C4-2B (cell line): ENCODE measurements around the gene GRID1.

Source experiments
- H3K27ac ChIP-seq: fragments of 450-650 bp; 2 replicates; pipeline ENCODE4 v1.5.1; 2017
- ZFX ChIP-seq: fragments of 450-650 bp; IDR thresholded peaks from 2 replicates; pipeline ENCODE4 v1.6.1; 2017
- TF ChIP-seq, protein P1 (sequence below): fragments of 450-650 bp; conservative IDR thresholded peaks from 2 replicates; pipeline ENCODE4 v1.5.1; 2017; ENCODE audit warnings: mild to moderate bottlenecking

GRID1 gene

DNA sequence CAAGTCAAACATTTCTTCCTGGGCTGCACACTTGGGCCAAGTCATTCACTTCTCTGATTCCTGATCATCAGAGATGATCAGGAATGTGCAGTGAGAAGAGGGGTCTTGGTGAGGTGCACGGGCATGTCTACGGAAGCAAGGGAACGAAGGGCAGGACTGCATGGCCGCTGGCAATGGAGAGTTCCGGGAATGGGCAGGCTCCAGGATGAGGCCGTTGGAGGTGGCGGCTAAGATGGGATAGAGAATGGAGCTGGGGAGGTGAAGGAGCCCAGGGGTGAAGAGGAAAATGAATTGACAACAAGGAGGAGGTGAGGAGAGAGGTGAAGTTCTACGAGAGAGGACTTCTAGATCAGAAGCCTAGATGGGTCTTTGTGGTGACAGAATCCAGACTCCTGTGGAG, 260.0 kb downstream of the GRID1 start:
- TF ChIP-seq, protein P1, sequence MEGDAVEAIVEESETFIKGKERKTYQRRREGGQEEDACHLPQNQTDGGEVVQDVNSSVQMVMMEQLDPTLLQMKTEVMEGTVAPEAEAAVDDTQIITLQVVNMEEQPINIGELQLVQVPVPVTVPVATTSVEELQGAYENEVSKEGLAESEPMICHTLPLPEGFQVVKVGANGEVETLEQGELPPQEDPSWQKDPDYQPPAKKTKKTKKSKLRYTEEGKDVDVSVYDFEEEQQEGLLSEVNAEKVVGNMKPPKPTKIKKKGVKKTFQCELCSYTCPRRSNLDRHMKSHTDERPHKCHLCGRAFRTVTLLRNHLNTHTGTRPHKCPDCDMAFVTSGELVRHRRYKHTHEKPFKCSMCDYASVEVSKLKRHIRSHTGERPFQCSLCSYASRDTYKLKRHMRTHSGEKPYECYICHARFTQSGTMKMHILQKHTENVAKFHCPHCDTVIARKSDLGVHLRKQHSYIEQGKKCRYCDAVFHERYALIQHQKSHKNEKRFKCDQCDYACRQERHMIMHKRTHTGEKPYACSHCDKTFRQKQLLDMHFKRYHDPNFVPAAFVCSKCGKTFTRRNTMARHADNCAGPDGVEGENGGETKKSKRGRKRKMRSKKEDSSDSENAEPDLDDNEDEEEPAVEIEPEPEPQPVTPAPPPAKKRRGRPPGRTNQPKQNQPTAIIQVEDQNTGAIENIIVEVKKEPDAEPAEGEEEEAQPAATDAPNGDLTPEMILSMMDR: no peak
- TF ChIP-seq ZFX: no peak
- H3K27ac ChIP-seq: no peak overlapping the region

DNA sequence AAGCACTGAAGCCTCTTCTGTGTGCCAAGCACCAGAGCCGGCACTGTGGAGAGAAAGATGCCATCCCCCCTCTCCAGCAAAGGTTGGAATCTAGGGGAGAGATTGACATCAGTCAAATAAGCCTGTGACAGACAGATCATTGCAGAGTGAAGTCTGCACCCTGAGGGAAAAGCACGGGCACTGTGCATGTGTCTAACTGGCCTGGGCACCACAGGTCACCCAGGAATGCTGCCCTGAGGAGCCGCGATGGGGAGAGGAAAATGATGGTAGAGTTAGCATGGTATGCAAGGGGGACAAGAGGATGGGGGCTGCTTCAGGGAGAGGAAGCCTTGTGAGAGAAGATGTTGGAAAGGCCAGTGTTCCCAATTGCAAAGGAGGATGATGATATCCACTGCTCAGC, 261.0 kb downstream of the GRID1 start:
- TF ChIP-seq, protein P1: no peak
- TF ChIP-seq ZFX: no peak
- H3K27ac ChIP-seq: no peak overlapping the region

DNA sequence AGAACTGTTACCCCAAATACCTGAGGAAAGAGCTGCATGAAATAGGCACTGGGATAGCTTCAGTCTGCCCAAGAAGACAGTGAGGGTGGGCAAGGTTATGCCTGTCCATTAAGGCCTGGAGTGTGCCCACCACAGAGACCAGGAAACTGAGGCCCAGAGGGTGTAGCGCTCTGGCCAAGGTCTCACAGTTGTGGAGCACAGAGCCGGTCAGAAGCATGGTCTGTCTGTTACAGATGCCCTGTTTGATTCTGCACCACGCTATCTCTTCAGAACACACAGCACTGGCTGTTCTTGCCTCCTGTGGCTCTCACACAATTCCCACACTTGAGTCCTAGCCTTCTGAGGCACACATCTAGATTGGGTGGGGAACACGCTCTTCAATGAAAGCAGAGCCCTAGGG, 261.4 kb downstream of the GRID1 start:
- no peak overlapping the region for H3K27ac ChIP-seq
- no peak for TF ChIP-seq ZFX
- TF ChIP-seq, protein P1: no peak

DNA sequence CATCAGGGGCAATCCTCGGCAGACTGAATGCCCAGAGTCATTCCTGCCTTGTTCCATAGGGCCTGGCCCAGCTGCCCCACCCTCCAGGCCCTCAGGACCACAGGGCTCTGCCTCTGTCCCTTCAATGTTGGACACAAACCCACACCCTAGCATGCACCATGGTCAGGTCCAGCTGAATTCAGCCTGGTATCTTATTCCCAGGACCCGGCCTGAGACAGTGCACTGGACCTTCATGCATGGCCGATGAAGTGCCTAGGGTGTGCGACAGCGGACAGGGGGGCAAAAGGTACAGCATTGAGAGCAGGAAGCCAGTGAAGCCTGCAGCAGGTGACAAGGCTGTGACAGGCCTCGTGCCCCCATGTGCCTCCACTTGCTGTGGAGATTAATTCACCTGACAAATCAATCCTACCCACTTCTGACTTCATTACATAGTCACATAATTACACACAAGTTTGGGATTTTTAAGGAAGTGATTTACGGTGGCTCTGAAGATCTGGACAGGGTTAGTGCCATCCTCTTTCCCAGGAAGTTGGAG, 261.9 kb downstream of the GRID1 start:
- no peak for TF ChIP-seq ZFX
- TF ChIP-seq, protein P1: no peak
- H3K27ac ChIP-seq: no peak overlapping the region

DNA sequence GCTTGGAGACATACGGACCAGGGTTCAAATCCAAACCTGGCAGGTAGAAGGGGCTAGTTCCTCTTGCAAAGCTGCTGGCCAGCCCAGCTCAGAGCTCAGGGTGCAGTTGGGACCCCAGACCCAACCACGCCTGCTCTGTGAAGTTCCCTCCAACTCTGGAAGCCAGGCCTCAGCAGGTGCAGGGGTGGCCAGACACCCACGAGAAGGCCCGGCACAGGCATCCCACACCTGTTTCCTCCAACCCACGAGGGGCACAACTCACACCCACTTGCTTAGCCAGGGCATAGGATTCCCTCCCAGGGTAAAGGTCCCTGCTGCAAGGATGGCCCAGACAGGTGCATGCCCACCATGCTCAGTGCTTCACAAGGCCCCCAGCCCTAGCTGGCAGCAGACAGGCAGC, 262.4 kb downstream of the GRID1 start:
- H3K27ac ChIP-seq: no peak overlapping the region
- no peak for TF ChIP-seq ZFX
- TF ChIP-seq, protein P1: no peak

DNA sequence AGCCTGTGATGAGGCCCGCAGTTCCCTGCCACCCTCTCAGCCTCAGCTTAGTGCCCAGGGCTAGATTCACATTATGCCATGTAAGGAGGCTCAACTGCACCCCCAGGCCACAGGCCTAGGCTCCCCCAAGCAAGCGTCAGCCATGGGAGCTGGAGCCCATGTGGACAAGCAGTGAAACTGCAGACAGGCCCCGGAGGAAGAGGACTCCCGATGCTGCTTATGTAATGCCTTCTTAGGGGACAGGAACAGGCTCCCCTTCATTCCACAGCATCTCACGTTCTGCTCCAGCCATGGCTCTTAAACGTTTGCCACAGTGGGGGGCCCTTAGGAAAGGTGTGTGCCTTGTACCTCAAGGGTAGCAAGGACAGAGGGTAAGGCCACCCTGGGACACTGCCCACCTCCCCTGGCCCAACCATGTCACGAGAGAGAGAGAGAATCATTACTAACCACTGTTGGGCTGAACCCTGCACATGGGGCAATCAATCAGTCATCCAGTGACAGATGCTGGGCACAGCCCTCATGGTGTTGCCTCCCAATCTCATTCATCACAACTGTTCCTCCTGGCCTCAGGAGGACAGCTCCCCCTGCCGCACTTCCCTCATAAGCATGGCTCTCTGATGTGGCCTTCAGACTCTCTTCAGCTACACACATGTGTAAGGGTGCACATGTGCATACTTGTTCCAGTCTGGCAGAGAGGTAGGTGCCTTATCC, 263.0 kb downstream of the GRID1 start:
- no peak overlapping the region for H3K27ac ChIP-seq
- TF ChIP-seq, protein P1: no peak
- no peak for TF ChIP-seq ZFX

DNA sequence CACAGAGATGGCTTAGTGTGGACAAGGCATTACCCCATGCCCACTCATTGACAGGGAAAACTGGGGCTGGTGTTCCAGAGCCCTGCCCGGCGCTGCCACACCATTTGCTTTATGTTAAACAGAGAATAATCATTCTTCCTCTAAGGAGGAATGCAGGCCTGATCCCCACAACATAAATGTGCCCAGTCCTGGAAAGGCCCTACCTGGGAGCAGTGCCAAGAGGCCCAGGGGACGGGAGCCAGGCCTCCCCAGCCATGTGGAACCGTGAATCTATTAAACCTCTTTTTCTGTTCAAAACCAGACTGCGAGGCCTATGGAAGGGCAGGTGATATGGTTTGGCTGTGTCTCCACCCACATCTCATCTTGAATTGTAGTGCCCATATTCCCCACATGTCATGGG, 264.1 kb downstream of the GRID1 start:
- TF ChIP-seq, protein P1: no peak
- TF ChIP-seq ZFX: no peak
- H3K27ac ChIP-seq: no peak overlapping the region
